Measurements from ENCODE around the gene ASB15. TPM values are rescaled to one million over a fixed set of nuclear protein-coding genes. Genes with fewer than 3 reads are reported as not detected.

The ASB15 gene
- total and polyA plus RNA-seq, 3 donors from 2014 or later = 1.1 to 5.7 (median 2.4) TPM

DNA sequence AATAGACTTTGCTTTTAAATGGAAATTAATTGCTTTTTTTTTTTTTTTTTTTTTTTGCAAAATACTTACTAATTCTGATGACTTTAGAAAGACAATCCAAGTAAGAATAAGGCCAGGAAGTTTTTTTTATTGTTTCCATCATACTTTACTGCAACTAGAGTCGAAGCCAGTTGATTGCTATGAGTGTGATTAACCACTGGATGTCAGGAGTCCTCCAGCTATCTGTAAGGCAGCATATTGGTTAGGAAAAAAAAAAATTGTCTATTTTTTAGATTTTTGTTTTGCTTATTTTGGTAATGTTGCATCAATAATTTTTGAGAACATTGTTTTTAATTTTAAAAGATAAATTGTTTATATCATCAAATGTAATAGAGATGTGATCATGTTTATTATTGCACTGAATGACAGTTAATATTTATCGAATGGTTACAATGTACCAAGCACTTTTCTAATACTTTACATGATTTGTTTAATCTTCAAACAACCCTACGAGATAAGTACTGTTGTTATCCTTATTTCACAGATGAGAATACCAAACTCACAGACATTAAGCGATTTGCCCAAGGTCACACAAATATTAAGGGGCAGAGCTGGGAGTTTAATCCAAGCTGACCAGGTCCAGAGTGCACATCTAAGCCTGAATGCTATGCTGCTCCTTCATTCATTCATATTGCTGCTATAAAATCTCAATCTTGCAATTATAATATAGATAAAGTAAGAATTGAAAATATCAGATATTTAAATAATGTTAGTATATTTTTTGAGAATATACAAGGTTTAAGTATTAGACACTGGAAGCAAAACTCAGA lies 34.1 kb downstream of the ASB15 start:
- H3K27ac ChIP-seq = no peak overlapping the region
- no peaks in the 10 kb centered on the region for H3K4me1 ChIP-seq
- no peaks in the 10 kb centered on the region for H3K9me3 ChIP-seq
- no peak overlapping the region for H3K4me3 ChIP-seq
- WGBS, 2 donors = 38 to 56% methylated on average over 4 of the region's 4 CpGs
- DNase-seq = no peak
- no peaks in the 10 kb centered on the region for H3K36me3 ChIP-seq (ENCODE audit: low read depth, missing control alignments)
- TF ChIP-seq, protein P1, sequence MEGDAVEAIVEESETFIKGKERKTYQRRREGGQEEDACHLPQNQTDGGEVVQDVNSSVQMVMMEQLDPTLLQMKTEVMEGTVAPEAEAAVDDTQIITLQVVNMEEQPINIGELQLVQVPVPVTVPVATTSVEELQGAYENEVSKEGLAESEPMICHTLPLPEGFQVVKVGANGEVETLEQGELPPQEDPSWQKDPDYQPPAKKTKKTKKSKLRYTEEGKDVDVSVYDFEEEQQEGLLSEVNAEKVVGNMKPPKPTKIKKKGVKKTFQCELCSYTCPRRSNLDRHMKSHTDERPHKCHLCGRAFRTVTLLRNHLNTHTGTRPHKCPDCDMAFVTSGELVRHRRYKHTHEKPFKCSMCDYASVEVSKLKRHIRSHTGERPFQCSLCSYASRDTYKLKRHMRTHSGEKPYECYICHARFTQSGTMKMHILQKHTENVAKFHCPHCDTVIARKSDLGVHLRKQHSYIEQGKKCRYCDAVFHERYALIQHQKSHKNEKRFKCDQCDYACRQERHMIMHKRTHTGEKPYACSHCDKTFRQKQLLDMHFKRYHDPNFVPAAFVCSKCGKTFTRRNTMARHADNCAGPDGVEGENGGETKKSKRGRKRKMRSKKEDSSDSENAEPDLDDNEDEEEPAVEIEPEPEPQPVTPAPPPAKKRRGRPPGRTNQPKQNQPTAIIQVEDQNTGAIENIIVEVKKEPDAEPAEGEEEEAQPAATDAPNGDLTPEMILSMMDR (IDR thresholded peaks at IDR 0.05) = peak; percentile 9 to 45 (median 43)
- no peak for TF ChIP-seq POLR2A (IDR thresholded peaks at IDR 0.05)
- H3K27me3 ChIP-seq = no peaks in the 10 kb centered on the region
- intact Hi-C loops (cut with DNase I; ENCODE audit: low total_unique reads) = no loop called here

GRCh38 chr7:123637203-123637602 lies 35.6 kb downstream of the ASB15 start:
- WGBS, 2 donors = 43 to 52% methylated on average over 3 of the region's 3 CpGs
- Histone ChIP-seq H3K27me3 (no peaks in the 10 kb centered on the region), H3K4me3 (no peak overlapping the region), H3K4me1 (no peaks in the 10 kb centered on the region), H3K27ac (no peak overlapping the region), H3K36me3 (ENCODE audit: low read depth, missing control alignments) (no peaks in the 10 kb centered on the region), H3K9me3 (no peaks in the 10 kb centered on the region)
- TF ChIP-seq POLR2A (IDR thresholded peaks at IDR 0.05) = no peak
- TF ChIP-seq, protein P1 (IDR thresholded peaks at IDR 0.05) = no peak
- intact Hi-C loops (cut with DNase I; ENCODE audit: low total_unique reads) = no loop called here
- DNase-seq = no peak

- Histone ChIP-seq H3K4me3 (no peak overlapping the region), H3K27me3 (no peaks in the 10 kb centered on the region), H3K36me3 (ENCODE audit: low read depth, missing control alignments) (no peaks in the 10 kb centered on the region), H3K4me1 (no peaks in the 10 kb centered on the region), H3K9me3 (no peaks in the 10 kb centered on the region), H3K27ac (no peak overlapping the region)
- WGBS, 2 donors = 82 to 87% methylated on average over 2 of the region's 2 CpGs
- TF ChIP-seq, protein P1 (IDR thresholded peaks at IDR 0.05) = no peak
- no peak for TF ChIP-seq POLR2A (IDR thresholded peaks at IDR 0.05)
- intact Hi-C loops (cut with DNase I; ENCODE audit: low total_unique reads) = no loop called here
- no peak for DNase-seq
Measured at GRCh38 chr7:123637878-123638277, 36.3 kb downstream of the ASB15 start.

GRCh38 chr7:123639631-123640030 lies 38.0 kb downstream of the ASB15 start:
- Histone ChIP-seq H3K4me3 (no peak overlapping the region), H3K27ac (no peak overlapping the region), H3K4me1 (peaks cover 4% of the 10 kb centered on the region), H3K27me3 (no peaks in the 10 kb centered on the region), H3K36me3 (ENCODE audit: low read depth, missing control alignments) (no peaks in the 10 kb centered on the region), H3K9me3 (no peaks in the 10 kb centered on the region)
- DNase-seq = no peak
- WGBS, 2 donors = 80 to 89% methylated on average over 2 of the region's 2 CpGs
- intact Hi-C loops (cut with DNase I; ENCODE audit: low total_unique reads) = no loop called here
- TF ChIP-seq, protein P1 (IDR thresholded peaks at IDR 0.05) = no peak
- TF ChIP-seq POLR2A (IDR thresholded peaks at IDR 0.05) = no peak

DNA sequence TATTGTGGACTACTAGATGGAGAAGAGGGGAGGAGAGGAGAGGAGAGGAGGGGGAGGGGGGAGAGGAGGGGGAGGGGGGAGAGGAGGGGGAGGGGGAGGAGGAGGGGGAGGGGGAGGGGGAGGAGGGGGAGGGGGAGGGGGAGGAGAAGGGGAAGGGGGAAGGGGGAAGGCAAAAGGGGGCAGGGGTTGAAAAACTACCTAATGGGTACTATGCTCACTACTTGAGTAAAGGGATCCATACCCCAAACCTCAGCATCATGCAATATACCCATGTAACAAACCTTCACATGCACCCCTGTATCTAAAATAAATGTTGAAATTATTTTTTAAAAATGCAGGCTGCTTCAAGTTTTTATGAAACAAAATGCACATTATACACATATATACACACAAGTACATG lies 39.0 kb downstream of the ASB15 start:
- no peak overlapping the region for H3K27ac ChIP-seq
- H3K4me3 ChIP-seq = no peak overlapping the region
- no peaks in the 10 kb centered on the region for H3K9me3 ChIP-seq
- H3K27me3 ChIP-seq = no peaks in the 10 kb centered on the region
- peaks cover 9% of the 10 kb centered on the region for H3K4me1 ChIP-seq
- H3K36me3 ChIP-seq (ENCODE audit: low read depth, missing control alignments) = no peaks in the 10 kb centered on the region
- intact Hi-C loops (cut with DNase I; ENCODE audit: low total_unique reads) = no loop called here
- DNase-seq = no peak
- no peak for TF ChIP-seq POLR2A (IDR thresholded peaks at IDR 0.05)
- TF ChIP-seq, protein P1 (IDR thresholded peaks at IDR 0.05) = no peak
